ENCODE measurements around the gene GLA.

GLA gene

DNA sequence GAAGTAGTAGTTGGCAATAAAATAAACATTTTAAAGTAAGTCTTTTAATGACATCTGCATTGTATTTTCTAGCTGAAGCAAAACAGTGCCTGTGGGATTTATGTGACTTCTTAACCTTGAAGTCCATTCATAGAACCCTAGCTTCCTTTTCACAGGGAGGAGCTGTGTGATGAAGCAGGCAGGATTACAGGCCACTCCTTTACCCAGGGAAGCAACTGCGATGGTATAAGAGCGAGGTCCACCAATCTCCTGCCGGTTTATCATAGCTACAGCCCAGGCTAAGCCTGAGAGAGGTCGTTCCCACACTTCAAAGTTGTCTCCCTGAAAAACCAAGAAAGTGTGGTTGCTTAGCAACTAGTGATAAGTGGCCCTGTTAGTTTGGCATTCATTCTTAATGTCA lies 9.9 kb downstream of the GLA start:
- DNase-seq (ENCODE audit: low read depth, low spot score): no peak

DNA sequence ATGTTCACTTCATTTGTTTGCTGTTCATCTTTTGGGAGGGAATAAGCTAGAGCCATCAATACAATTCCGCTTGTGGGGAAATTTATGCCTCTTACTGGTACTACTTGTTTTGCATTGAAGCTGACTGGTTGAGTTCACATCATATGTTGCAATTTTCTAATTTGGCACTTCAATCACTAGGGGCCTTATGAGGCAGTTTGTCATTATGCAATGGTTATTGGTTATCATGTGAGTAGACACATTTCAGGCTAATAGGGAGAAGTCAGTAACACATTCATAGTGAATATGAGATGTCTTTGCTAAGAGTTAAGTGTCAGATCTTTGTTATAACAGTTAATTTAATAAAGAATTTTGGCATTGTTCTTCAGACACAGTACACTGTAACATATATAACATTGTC lies 11.9 kb downstream of the GLA start:
- no peak for DNase-seq (ENCODE audit: low read depth, low spot score)

- no peak for DNase-seq (ENCODE audit: low read depth, low spot score)
Observed at GRCh38 chrX:101394372-101394771, 13.4 kb downstream of the GLA start.

GRCh38 chrX:101393530-101394305 lies 14.0 kb downstream of the GLA start:
- no peak for DNase-seq (ENCODE audit: low read depth, low spot score)

GRCh38 chrX:101391831-101392230 lies 15.9 kb downstream of the GLA start:
- DNase-seq (ENCODE audit: low read depth, low spot score): no peak

DNA sequence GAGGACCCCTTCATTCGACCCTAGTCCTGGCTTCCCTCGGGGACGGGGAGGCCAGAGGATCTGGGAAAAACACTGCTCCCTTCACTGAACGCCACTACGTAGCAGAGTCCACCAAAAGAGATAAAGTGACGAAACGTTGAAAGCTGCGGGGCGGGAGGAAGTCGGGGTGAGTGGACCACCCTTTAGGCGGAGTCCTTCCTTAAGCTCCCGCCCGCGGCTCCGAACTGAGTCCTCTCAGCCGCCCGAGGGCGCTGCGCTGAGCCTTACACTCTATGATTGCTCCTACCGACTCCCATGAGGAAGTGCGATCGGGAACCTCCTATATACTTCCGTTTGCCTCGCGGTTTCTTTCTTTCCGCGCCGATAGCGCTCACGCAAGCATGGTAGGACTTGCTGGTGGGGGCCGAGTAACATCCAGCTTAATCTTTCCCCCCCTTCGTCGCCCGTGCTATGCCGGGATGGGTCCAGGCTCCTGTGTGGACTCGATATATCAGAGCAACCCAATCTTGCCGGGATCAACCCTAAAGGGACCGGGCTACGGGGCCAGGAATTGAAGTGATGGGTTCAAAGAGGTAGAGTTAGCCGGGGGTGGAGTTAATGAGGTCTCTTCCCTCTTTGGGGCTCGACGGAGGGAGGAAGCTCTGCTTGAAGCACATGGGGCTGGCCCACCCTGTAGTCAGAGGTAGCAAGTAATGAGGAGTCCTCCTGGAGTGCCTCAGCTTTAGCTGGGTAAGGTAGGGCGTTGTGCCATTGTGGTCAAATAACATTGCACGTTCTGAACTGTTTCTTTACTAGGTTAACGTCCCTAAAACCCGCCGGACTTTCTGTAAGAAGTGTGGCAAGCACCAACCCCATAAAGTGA lies 16.8 kb downstream of the GLA start, which contains the start of gene RPL36A:
Gene RPL36A (plus strand): TSS at position 348 of the 862 bp plus-strand sequence. CDS start 33 bp downstream, at position 381.
- DNase-seq (ENCODE audit: low read depth, low spot score): peak; percentile 63

DNA sequence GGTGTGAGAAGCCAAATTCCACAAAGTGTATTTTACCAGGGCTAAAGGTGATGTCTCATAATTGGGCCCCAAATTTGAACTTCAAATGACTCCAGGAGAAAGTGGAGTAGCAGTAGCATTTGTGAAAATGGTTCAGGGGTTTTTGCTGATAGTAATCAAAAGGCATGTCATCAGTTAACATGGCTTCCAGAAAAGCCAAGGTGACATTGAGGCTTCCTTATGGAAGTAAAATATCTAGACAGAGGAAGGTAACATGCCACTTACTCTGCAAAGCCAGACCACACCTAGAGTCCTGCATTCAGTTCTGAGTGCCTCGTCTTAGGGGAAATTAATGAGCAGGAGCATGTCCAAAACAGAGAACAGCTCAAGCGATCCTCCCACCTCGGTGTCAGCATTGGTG lies 19.1 kb downstream of the GLA start:
- no peak for DNase-seq (ENCODE audit: low read depth, low spot score)

GRCh38 chrX:101386542-101386885 lies 21.2 kb downstream of the GLA start:
- DNase-seq (ENCODE audit: low read depth, low spot score): no peak

DNA sequence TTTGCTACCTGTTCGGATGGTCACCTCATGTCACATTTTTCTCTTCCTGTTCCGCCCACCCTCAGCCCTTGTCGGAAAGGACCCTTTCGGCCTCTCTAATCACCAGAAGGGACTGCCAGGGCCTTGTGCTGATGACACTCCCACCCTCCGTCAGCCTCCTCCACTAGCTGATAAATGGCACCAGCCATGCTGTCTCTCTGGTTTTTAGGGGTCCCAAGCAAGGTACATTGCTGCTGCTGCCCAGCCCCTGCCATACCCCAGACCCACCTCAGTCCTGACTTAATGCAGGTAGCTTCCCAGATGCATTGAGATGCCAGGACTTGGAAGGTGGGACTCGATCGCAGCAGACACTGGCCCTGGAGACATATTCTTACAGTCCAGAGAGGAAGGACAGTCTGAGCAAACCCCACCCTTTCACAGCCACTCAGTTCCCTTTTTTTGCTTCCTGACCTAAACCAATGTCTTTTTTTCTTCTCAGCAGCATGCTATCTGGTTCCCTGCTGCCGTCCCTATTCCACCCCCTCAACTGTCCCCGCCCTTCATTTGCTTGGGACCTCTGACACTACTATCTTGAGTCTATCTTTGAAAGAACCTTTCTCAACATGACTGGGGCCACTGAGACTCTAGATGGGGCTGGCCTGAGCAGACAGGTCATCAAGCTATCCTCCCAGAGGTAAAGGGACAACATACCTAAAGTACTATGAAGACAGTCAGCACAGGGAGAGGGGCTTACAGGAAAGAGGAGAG lies 21.8 kb downstream of the GLA start, which contains the start of gene BTK:
Gene BTK (minus strand): TSS at position 397 of the 747 bp plus-strand sequence. CDS start 10,907 bp downstream, outside the sequence.
- no peak for DNase-seq (ENCODE audit: low read depth, low spot score)

DNA sequence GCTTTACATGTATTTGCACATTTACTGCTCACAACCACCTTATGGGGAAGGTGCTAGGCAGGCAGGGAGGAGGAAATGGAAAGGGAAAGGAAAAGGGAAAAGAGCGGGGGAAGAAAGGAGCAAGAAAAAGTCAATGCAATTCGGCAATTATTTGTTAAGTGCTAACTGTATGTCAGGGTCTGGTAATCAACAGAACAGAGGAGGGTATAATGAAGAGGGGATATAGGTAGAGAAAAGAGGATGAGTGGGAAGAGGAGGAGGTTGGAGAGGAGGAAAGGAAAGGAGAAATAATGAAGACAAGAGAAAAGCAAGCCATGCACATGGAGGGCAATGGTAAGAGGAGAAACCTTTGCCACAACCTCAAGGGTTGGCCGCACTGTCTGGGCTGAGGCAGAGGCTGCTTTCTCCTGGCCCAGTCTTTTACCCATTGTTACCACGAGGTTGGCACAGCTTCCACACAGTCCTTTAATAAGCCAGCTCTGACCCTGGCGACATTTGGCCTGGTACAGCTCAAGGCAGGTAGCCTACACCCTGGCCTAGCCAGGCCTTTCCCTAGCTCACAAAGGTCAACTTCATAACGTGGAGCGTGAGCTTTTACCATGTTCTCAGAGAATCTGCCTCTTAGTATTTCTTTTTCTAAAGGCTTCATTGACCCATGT lies 22.6 kb downstream of the GLA start:
- DNase-seq (ENCODE audit: low read depth, low spot score): no peak

DNA sequence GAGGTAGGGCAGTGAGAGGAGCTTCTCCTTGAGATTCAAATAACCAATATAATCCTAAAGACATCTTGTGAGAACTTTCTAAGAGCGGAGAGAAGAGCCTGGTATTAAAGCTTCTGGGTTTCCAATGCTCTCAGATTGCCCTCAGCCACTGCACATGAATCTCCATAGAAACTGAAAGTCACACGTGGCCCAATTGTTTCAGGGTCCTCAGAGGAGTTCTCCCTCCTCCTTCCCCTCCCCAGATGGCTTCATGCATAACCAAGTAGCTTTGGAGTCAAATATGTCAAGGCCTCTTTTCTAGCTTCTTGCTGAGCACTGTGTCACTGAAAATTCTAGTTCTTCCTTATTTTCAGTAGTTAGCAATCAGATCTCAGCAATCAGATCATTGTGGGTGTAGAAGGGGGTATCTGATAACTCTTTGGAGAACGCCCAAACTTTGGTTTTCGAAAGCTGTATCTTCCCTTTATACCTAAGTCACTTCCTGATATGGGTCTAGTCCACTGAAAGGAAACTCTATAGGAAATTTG lies 24.0 kb downstream of the GLA start:
- no peak for DNase-seq (ENCODE audit: low read depth, low spot score)

- DNase-seq (ENCODE audit: low read depth, low spot score): no peak
Observed at GRCh38 chrX:101377547-101377946, 30.2 kb downstream of the GLA start.

GRCh38 chrX:101370888-101371504 lies 36.7 kb downstream of the GLA start:
- no peak for DNase-seq (ENCODE audit: low read depth, low spot score)

- DNase-seq (ENCODE audit: low read depth, low spot score): no peak
Observed at GRCh38 chrX:101369687-101370086, 38.0 kb downstream of the GLA start.

GRCh38 chrX:101368800-101369199 lies 38.9 kb downstream of the GLA start:
- DNase-seq (ENCODE audit: low read depth, low spot score): no peak

- DNase-seq (ENCODE audit: low read depth, low spot score): no peak
Observed at GRCh38 chrX:101365301-101365795, 42.4 kb downstream of the GLA start.

- DNase-seq (ENCODE audit: low read depth, low spot score): no peak
Observed at GRCh38 chrX:101362757-101363156, 45.0 kb downstream of the GLA start.

- DNase-seq (ENCODE audit: low read depth, low spot score): no peak
Observed at GRCh38 chrX:101362116-101362515, 45.6 kb downstream of the GLA start.

DNA sequence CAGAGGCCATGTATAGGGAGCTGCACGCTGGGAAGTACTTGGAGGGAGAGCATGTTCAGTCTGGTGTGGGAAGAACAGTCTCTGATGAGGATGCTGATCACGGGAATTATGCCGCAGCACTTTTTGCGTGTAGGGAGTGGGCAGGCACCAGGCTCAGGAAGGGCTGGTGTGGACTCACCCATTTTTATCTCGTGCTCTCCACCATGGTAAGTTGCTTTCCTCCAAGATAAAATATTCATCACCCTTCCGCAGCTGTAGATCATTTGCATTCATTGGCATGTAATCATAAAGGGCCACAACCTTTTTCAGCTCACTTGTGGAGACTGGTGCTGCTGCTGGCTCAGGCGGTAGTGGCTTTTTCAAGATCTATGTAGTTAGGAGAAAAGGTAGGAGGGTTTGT lies 47.3 kb downstream of the GLA start:
- DNase-seq (ENCODE audit: low read depth, low spot score): no peak

DNA sequence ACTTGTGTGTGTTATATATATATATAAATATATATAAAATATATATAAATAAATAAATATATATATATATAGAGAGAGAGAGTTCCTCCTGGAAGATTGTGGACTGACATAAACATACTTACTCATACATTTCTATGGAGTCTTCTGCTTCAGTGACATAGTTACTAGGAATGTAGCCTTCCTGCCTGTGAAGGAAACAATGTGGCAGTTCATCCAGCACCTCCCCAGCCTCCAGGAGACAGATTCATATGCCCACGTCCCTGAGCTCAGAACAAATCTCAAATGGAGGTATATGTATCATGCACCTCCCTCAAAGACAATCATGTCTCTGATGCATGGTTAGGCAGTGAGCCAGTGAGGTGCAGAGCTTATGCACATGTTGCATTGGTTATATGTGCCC lies 47.8 kb downstream of the GLA start:
- DNase-seq (ENCODE audit: low read depth, low spot score): no peak
